BJ (cell line): Measurements from ENCODE around the gene ENG. TPM values are rescaled to one million over a fixed set of nuclear protein-coding genes. Genes with fewer than 3 reads are reported as not detected.

Experiments used
- CTCF ChIA-PET: fragments of 350-600 bp; formaldehyde crosslinking; extraction: SDS; loops from one replicate; lab custom pipeline; 2021; ENCODE audit warnings: antibody characterized with exemption, inconsistent platforms; lab: Yijun Ruan, JAX
- POLR2A ChIA-PET: fragments of 300-600 bp; sonication (Branson Sonifier 250); formaldehyde crosslinking; extraction: SDS; loops from one replicate; lab custom pipeline; 2021; ENCODE audit warnings: antibody characterized with exemption; lab: Charles Lee
- DNase-seq: peaks from one replicate; pipeline ENCODE4 v3.0.0-alpha.2; 2011; ENCODE audit warnings: low read depth
- H3K27me3 ChIP-seq: 2 replicates; pipeline ENCODE4 v1.6.0; 2011; ENCODE audit warnings: low read length; ENCODE audit not compliant: control insufficient read depth, insufficient read depth
- H3K36me3 ChIP-seq: 2 replicates; pipeline ENCODE4 v1.5.1; 2011; ENCODE audit warnings: low read length; ENCODE audit not compliant: control insufficient read depth, insufficient read depth
- H3K4me3 ChIP-seq: 2 replicates; pipeline ENCODE4 v1.5.1; 2011; ENCODE audit warnings: low read depth, mild to moderate bottlenecking, control low read depth, low read length
- polyA plus RNA-seq: library from polyadenylated mRNA; depleted of rRNA; stranded (reverse); fragments of >200 nt; gene quantifications from 2 replicates; pipeline ENCODE4 v1.2.3, GENCODE V29; 2011
- TF ChIP-seq, protein P1 (sequence below): IDR thresholded peaks from 2 replicates; pipeline ENCODE4 v1.5.1; 2011; ENCODE audit warnings: low read depth, mild to moderate bottlenecking, control low read depth, inconsistent platforms, low read length, moderate library complexity; ENCODE audit not compliant: insufficient read depth

The ENG gene
- polyA plus RNA-seq, 1 experiment, result 44.6 TPM

DNA sequence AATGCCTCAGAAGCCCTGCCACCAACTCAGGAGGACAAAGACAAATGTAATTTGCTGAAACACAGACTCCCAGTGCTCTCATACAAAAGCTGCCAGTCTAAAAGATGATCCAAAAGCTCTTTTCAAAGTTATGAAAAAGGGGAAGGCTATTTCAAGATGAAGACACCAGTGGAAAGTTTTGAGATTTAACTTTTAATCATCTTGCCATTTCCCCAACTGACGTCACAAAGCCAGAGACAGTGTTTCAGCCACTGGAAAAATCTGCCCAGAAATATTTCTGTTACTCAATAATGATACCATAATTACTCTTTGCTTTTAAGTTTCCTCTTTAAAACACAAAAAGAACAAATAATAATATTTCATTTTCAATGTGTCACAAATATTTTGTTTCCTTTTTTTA is 20.9 kb downstream of the ENG start:
- H3K27me3 ChIP-seq, result no peaks in the 10 kb centered on the region
- DNase-seq, result peak; percentile 20
- no peak overlapping the region for H3K4me3 ChIP-seq
- ChIA-PET POLR2A (no interaction called here), CTCF (no interaction called here)
- no peaks in the 10 kb centered on the region for H3K36me3 ChIP-seq
- TF ChIP-seq, protein P1, sequence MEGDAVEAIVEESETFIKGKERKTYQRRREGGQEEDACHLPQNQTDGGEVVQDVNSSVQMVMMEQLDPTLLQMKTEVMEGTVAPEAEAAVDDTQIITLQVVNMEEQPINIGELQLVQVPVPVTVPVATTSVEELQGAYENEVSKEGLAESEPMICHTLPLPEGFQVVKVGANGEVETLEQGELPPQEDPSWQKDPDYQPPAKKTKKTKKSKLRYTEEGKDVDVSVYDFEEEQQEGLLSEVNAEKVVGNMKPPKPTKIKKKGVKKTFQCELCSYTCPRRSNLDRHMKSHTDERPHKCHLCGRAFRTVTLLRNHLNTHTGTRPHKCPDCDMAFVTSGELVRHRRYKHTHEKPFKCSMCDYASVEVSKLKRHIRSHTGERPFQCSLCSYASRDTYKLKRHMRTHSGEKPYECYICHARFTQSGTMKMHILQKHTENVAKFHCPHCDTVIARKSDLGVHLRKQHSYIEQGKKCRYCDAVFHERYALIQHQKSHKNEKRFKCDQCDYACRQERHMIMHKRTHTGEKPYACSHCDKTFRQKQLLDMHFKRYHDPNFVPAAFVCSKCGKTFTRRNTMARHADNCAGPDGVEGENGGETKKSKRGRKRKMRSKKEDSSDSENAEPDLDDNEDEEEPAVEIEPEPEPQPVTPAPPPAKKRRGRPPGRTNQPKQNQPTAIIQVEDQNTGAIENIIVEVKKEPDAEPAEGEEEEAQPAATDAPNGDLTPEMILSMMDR, result no peak

DNA sequence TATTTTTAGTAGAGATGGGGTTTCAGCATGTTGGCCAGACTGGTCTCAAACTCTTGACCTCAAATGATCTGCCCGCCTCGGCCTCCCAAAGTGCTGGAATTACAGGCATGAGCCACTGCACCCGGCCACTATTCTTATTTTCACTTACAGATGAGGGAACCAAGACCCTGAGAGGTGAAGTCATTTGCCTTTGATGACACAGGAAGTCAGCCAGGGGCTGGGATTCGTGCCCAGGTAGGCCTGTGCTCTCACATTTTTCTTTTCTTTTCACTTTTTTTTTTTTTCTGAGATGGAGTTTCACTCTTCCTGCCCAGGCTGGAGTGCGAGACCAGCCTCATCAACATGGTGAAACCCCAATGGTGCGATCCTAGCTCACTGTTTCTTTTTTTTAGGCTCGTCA is 22.2 kb downstream of the ENG start:
- H3K4me3 ChIP-seq, result no peak overlapping the region
- TF ChIP-seq, protein P1, result no peak
- CTCF ChIA-PET, result interaction anchor here (0.7 kb wide), 1 partner anchor 284 kb away, joined by 3 read pairs; no protein-coding TSS in a partner anchor
- H3K36me3 ChIP-seq, result no peaks in the 10 kb centered on the region
- no peak for DNase-seq
- POLR2A ChIA-PET, result no interaction called here
- no peaks in the 10 kb centered on the region for H3K27me3 ChIP-seq

DNA sequence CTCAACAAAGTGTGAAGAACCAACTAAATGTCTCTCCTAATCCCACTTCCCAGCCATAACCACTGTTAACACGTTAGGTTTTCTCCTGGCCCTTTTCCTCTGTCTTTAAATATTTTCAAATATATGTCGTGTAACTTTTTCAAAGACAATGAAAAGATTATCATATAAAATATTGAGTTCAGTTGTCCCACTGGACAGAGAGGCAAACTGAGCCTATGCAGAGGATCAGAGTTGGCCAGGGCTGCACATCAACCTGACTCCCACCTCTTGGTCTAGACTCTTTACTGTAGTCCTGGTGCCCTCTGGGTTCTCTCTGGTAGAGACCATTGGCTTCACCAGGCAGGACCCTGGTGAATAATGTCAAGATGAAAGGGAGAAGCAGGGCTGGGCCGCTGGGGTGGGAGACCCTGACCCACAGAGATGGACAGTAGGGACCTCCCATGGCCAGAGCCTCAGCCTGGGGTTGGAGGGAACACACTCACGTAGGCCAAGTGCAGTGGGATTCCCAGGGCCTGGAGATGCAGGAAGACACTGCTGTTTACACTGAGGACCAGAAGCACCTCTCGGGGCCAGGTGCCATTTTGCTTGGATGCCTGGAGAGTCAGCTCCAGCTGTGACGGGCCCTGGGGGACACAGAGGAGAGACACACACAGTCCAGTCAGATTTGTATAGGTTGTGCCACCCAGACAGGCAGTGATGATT is 25.1 kb downstream of the ENG start:
- TF ChIP-seq, protein P1, result no peak
- ChIA-PET POLR2A (no interaction called here), CTCF (interaction anchor here (0.8 to 1.6 kb wide), 2 partner anchors 10 to 15 kb away, joined by 3 to 5 read pairs; no protein-coding TSS in a partner anchor)
- no peak for DNase-seq
- H3K27me3 ChIP-seq, result no peaks in the 10 kb centered on the region
- H3K36me3 ChIP-seq, result peaks cover 16% of the 10 kb centered on the region
- no peak overlapping the region for H3K4me3 ChIP-seq

DNA sequence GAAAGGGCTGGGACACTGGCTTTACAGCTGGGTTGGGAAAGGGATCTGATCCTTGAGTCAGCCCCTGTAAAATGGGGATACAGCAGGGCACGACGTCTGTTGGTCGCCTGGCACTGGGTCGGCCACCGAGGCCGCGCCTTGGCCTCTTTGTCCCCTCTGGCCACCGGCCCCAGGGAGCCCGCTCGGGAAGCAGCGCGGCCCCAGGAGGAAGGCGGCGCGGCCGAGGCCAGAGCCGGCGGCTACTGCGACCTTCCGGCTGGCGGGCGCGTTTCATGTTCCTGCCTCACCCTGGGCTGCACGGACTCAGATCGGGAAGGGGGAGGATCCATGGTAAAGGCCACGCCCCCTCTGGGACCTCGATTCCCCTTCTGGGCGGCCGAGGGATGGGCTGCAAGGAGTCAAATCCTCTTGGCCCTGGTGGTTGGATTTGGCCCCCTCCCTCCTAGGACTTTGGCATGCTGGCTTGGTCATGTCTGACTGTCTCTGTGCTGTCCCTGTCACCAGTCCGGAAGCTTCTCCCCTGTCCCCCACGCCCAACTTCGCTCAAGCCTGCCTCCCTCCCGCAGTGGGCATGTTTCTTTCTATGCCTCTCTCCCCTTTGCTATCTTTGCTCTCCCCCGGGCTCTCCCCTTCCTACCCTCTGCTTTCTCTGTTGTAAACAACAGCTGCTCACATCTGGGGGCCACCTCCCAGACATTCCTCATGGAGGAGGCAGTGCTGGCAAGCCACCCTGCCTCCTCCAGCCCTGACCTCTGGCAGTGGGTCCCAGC is 26.0 kb downstream of the ENG start:
- no peaks in the 10 kb centered on the region for H3K27me3 ChIP-seq
- peak; percentile 11 for DNase-seq
- ChIA-PET POLR2A (no interaction called here), CTCF (interaction anchor here (0.8 to 1.6 kb wide), 4 partner anchors 9 to 42 kb away, joined by 3 to 5 read pairs (median 4); no protein-coding TSS in a partner anchor)
- TF ChIP-seq, protein P1, result peak; percentile 25; the same call in 1 of the 2 replicates
- peak overlapping the region; percentile 2; the same call in 1 of the 2 replicates for H3K4me3 ChIP-seq
- H3K36me3 ChIP-seq, result peaks cover 19% of the 10 kb centered on the region
